HepG2 (cell line): ENCODE results near the gene PHF3. TPM values are rescaled to one million over a fixed set of nuclear protein-coding genes. Genes with fewer than 3 reads are reported as not detected.

ENCODE experiments used
- ATAC-seq: fragments of 200-7000 bp; cut with Tn5 transposase; 3 replicates; pipeline ENCODE4 v1.9.1; 2020; ENCODE audit warnings: mild to moderate bottlenecking, moderate library complexity
- BruUV-seq: library from RNA; stranded (reverse); fragments of 400-500 nt; replicated peaks from 2 replicates; lab custom pipeline; 2021; lab: Mats Ljungman, UMichigan
- CTCF ChIA-PET: fragments of 300-600 bp; formaldehyde crosslinking; extraction: SDS; loops from one replicate; lab custom pipeline; 2021; ENCODE audit warnings: low total read pairs, inconsistent platforms, low intra/inter-chr PET ratio; lab: Yijun Ruan, JAX
- POLR2A ChIA-PET: fragments of 350-600 bp; sonication (Branson Sonifier 250); formaldehyde crosslinking; loops from one replicate; lab custom pipeline; 2020; ENCODE audit warnings: antibody characterized with exemption, inconsistent platforms; lab: Yijun Ruan, JAX
- DNase-seq: peaks from one replicate; pipeline ENCODE4 v3.0.0-alpha.2; 2015; ENCODE audit warnings: low spot score
- FAIRE-seq: peaks from 3 replicates; lab custom pipeline; 2011; peaks lifted over from hg19 to GRCh38; lab: Jason Lieb, UNC
- H2AFZ ChIP-seq: one replicate; pipeline ENCODE4 v1.6.1; 2011; ENCODE audit warnings: low read length, inconsistent platforms
- H3K27ac ChIP-seq: fragments of 300-600 bp; 3 replicates; pipeline ENCODE4 v1.8.0; 2011; ENCODE audit warnings: mixed run types, mild to moderate bottlenecking, mixed read lengths, low read length, inconsistent platforms; ENCODE audit not compliant: insufficient read depth; ENCODE audit errors: extremely low read length
- H3K27me3 ChIP-seq, 2 experiments: fragments of 200-600 bp in 1 of 2; 2 replicates in 1 of 2; 3 replicates in 1 of 2; pipeline versions ENCODE4 v1.6.0 to v1.8.0; 2011; ENCODE audit warnings: low read length in 2 of 2, mild to moderate bottlenecking in 2 of 2, moderate library complexity in 2 of 2, inconsistent platforms in 1 of 2; ENCODE audit not compliant: insufficient read depth in 2 of 2, control insufficient read depth in 1 of 2
- H3K36me3 ChIP-seq, 2 experiments: fragments of 200-600 bp in 1 of 2; replicated peaks in 1 of 2; 2 replicates in 1 of 2; 3 replicates in 1 of 2; pipeline versions ENCODE4 v1.5.1 to v1.8.0; 2011; ENCODE audit warnings: low read length in 2 of 2, inconsistent platforms in 1 of 2; ENCODE audit not compliant: insufficient read depth in 2 of 2, control insufficient read depth in 1 of 2
- H3K4me1 ChIP-seq: 2 replicates; pipeline ENCODE4 v1.5.1; 2012; ENCODE audit warnings: low read length, inconsistent platforms; ENCODE audit not compliant: insufficient read depth
- H3K4me2 ChIP-seq: 2 replicates; pipeline ENCODE4 v1.6.0; 2011; ENCODE audit warnings: low read depth, low read length, inconsistent platforms
- H3K4me3 ChIP-seq, 3 experiments: fragments of 200-600 bp in 1 of 3; sonication (generic), shearing (Covaris generic) in 1 of 3; replicated peaks in 1 of 3; 2 replicates each; pipeline ENCODE4 v1.5.1; 2011 to 2016; ENCODE audit warnings: low read length in 3 of 3, inconsistent platforms in 2 of 3, low read depth in 2 of 3, mild to moderate bottlenecking in 2 of 3, control low read depth in 1 of 3, mixed read lengths in 1 of 3; ENCODE audit not compliant: insufficient read depth in 1 of 3
- H3K79me2 ChIP-seq: one replicate; pipeline ENCODE4 v1.6.1; 2011; ENCODE audit warnings: low read length, inconsistent platforms; ENCODE audit not compliant: insufficient read depth
- H3K9ac ChIP-seq: 2 replicates; pipeline ENCODE4 v1.6.0; 2011; ENCODE audit warnings: mild to moderate bottlenecking, low read depth, low read length, inconsistent platforms; ENCODE audit not compliant: insufficient read depth
- H3K9me3 ChIP-seq: 2 replicates; pipeline ENCODE4 v1.5.1; 2012; ENCODE audit warnings: mild to moderate bottlenecking, low read length
- H4K20me1 ChIP-seq: 2 replicates; pipeline ENCODE4 v1.6.0; 2011; ENCODE audit warnings: inconsistent platforms, mild to moderate bottlenecking, low read length, moderate library complexity; ENCODE audit not compliant: insufficient read depth
- HOXD1 ChIP-seq: sonication (generic); formaldehyde crosslinking; IDR thresholded peaks from 2 replicates; pipeline ENCODE4 v1.5.0; 2020; ENCODE audit warnings: missing genetic modification reagents
- PRDM4 ChIP-seq: sonication (generic); formaldehyde crosslinking; IDR thresholded peaks from 2 replicates; pipeline ENCODE4 v1.9.0; 2021; ENCODE audit warnings: missing genetic modification reagents, borderline replicate concordance
- RBM22 ChIP-seq: fragments of 200-400 bp; formaldehyde crosslinking; optimal IDR thresholded peaks from 2 replicates; pipeline ENCODE3; 2017; ENCODE audit warnings: mild to moderate bottlenecking, low read length, moderate library complexity
- SCMH1 ChIP-seq: sonication (generic); formaldehyde crosslinking; IDR thresholded peaks from 2 replicates; pipeline ENCODE4 v1.9.0; 2021; ENCODE audit warnings: missing genetic modification reagents, mild to moderate bottlenecking, borderline replicate concordance
- ZSCAN30 ChIP-seq: sonication (generic); formaldehyde crosslinking; IDR thresholded peaks from 2 replicates; pipeline ENCODE4 v1.5.0; 2020; ENCODE audit warnings: mild to moderate bottlenecking, missing genetic modification reagents
- WGBS: methylation state at CpG from one replicate; pipeline ENCODE4 v1.1.6; 2017; ENCODE audit warnings: low lambda C conversion rate; 5-methylcytosine and 5-hydroxymethylcytosine counted together
- in situ Hi-C: cut with HindIII; loops from 2 replicates; pipeline ENCODE4 v1.10.0; 2017; ENCODE audit warnings: low pct_unique_long_range_greater_than_20kb; ENCODE audit not compliant: extremely low pct_ligation_motif_present
- intact Hi-C: fragments of 100-400 bp; cut with micrococcal nuclease; formaldehyde crosslinking; loops from one replicate; pipeline ENCODE4 v1.10.0; 2022; ENCODE audit not compliant: unreplicated experiment
- polyA plus RNA-seq, 8 experiments: library from polyadenylated mRNA; depleted of rRNA in 3 of 8; stranded (reverse) in 7 of 8; unstranded in 1 of 8; fragments of >200 nt; fragmentation: Illumina TruSeq in 4 of 8; extraction: Trizol in 4 of 8; gene quantifications; 2 replicates each; pipeline versions ENCODE4 v1.2.1 to v1.2.3, GENCODE V29; 2011 to 2016; ENCODE audit warnings: low read depth in 4 of 8, missing spikeins in 1 of 8, mixed read lengths in 1 of 8; ENCODE audit not compliant: insufficient read depth in 1 of 8
- total RNA-seq, 5 experiments: library from RNA; depleted of rRNA; stranded (reverse); fragments of >200 nt; fragmentation: Illumina TruSeq; extraction: Trizol; gene quantifications; 2 replicates each; pipeline ENCODE4 v1.2.3, GENCODE V29; 2016; ENCODE audit warnings: low read depth in 1 of 5

The PHF3 gene
- total and polyA plus RNA-seq, 2 of the 13 experiments (the other 11 are each of a cell fraction or from before 2014, with no cell fraction given) = 19.8 to 70.4 TPM

- TF ChIP-seq PRDM4 (CRISPR knock-in tag) = no peak
- no peak for TF ChIP-seq HOXD1
- TF ChIP-seq SCMH1 = no peak
Observed at GRCh38 chr6:63683071-63683603, 47.5 kb downstream of the PHF3 start (continued).

- no peak for FAIRE-seq
- no peak overlapping the region for H3K4me2 ChIP-seq
- ATAC-seq = no peak
- H3K27me3 ChIP-seq = no peaks in the 10 kb centered on the region
- intact Hi-C loops = loop anchor here (2.0 to 10.0 kb wide), 2 partner anchors 23 to 331 kb away; no protein-coding TSS in a partner anchor
- DNase-seq = no peak
- no peak overlapping the region for H3K27ac ChIP-seq
- POLR2A ChIA-PET = no interaction called here
- TF ChIP-seq RBM22 (peak; percentile 43), ZSCAN30 (CRISPR knock-in tag) (no peak)
- H3K36me3 ChIP-seq = peaks cover 9 to 50% of the 10 kb centered on the region in 2 experiments
- no peaks in the 10 kb centered on the region for H4K20me1 ChIP-seq
- H2AFZ ChIP-seq = no peak overlapping the region
- 98% methylated on average over 4 of the region's 4 CpGs for WGBS
- no peak overlapping the region for H3K9ac ChIP-seq
- no peaks in the 10 kb centered on the region for H3K9me3 ChIP-seq
- CTCF ChIA-PET = no interaction called here
- H3K4me3 ChIP-seq = no peak overlapping the region
- in situ Hi-C loops = no loop called here
- H3K4me1 ChIP-seq = no peaks in the 10 kb centered on the region
- BruUV-seq = TSS peak; percentile 27
- H3K79me2 ChIP-seq = peaks cover 26% of the 10 kb centered on the region
Observed at GRCh38 chr6:63685446-63686379, 50.1 kb downstream of the PHF3 start.
